IPS-18a (cell line): ENCODE data around the gene SCG5.

Source experiments
- H3K27ac ChIP-seq: one replicate; pipeline ENCODE4 v1.5.1; 2013; ENCODE audit warnings: low read length
- H3K27me3 ChIP-seq: one replicate; pipeline ENCODE4 v1.6.1; 2013; ENCODE audit warnings: mild to moderate bottlenecking, low read length; ENCODE audit not compliant: control insufficient read depth, insufficient read depth
- H3K36me3 ChIP-seq: one replicate; pipeline ENCODE4 v1.6.1; 2013; ENCODE audit warnings: low read depth, low read length; ENCODE audit not compliant: control insufficient read depth
- H3K4me1 ChIP-seq: one replicate; pipeline ENCODE4 v1.6.1; 2013; ENCODE audit warnings: low read depth, low read length; ENCODE audit not compliant: control insufficient read depth
- H3K4me3 ChIP-seq: one replicate; pipeline ENCODE4 v1.5.1; 2013; ENCODE audit warnings: low read length
- H3K9ac ChIP-seq: one replicate; pipeline ENCODE4 v1.6.1; 2013; ENCODE audit warnings: mild to moderate bottlenecking, low read length, moderate library complexity
- H3K9me3 ChIP-seq: one replicate; pipeline ENCODE4 v1.6.1; 2013; ENCODE audit warnings: low read depth, low read length; ENCODE audit not compliant: control insufficient read depth

SCG5 gene

GRCh38 chr15:32736701-32737061 is 95.2 kb downstream of the SCG5 start:
- H3K36me3 ChIP-seq = no peaks in the 10 kb centered on the region

DNA sequence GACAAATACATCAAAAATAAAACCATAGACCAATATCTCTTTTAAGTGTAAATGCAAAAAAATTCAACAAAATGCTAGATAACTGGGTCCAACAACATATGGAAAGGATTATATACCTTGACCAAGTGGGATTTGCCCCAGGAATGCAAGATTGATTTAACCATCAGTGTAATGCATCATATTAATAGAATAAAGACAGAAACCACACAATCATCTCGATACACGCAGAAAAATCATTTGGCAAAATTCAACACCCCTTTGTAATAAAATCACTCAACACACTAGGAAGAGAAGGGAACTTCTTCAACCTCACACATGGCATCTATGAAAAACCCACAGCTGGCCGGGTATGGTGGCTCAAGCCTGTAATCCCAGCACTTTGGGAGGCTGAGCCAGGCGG is 95.8 kb downstream of the SCG5 start:
- Histone ChIP-seq H3K9me3 (no peaks in the 10 kb centered on the region), H3K27me3 (no peaks in the 10 kb centered on the region), H3K4me1 (no peaks in the 10 kb centered on the region), H3K27ac (no peak overlapping the region), H3K9ac (no peak overlapping the region), H3K4me3 (no peak overlapping the region), H3K36me3 (no peaks in the 10 kb centered on the region)

More at GRCh38 chr15:32736701-32737061, 95.2 kb downstream of the SCG5 start:
- Histone ChIP-seq H3K27me3 (peaks cover under 1% of the 10 kb centered on the region), H3K27ac (no peak overlapping the region), H3K9me3 (no peaks in the 10 kb centered on the region), H3K4me3 (no peak overlapping the region), H3K4me1 (no peaks in the 10 kb centered on the region), H3K9ac (no peak overlapping the region)

DNA sequence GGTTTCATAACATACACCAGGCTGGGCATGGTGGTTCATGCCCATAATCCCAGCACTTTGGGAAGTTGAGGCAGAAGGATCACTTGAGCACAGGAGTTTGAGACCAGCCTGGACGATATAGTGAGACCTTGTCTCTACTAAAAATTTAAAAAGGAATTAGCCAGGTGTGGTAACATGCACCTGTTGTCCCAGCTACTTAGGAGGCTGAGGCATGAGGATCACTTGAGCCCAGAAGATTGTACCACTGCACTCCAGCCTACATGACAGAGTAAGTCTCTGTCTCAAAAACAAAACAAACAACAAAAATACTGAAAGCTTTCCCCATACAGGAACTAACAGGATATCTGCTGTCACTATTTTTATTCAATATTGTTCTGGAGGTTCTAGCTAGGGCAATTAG is 97.2 kb downstream of the SCG5 start:
- no peak overlapping the region for H3K9ac ChIP-seq
- no peaks in the 10 kb centered on the region for H3K36me3 ChIP-seq
- H3K4me3 ChIP-seq = no peak overlapping the region
- no peak overlapping the region for H3K27ac ChIP-seq
- H3K27me3 ChIP-seq = no peaks in the 10 kb centered on the region
- no peaks in the 10 kb centered on the region for H3K9me3 ChIP-seq
- no peaks in the 10 kb centered on the region for H3K4me1 ChIP-seq

DNA sequence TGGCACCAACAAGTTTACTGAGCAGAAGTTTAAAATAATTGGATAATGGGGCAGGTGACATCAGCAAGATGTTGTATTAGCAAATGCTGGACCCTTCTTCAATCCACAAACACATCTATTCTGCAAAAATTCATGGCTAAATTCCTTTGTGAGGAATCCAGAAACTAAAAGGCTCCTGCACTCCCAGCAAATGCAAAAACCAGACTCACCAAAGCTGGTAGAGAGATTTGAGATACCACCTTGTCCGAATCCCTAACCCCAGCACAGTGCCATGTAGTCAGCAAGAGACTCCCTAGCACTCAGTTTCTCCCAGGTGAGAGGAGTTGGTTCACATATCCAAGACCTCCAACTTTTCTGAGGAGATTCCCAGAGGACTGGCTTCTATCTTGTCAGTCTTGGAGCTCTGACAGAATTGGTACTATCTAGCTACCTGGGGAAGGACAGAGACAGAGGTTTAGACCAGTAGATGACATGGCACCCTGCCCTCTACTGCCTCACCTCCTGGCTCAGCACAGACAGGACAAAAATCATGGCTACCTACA is 98.1 kb downstream of the SCG5 start:
- H3K27ac ChIP-seq = no peak overlapping the region
- H3K4me1 ChIP-seq = no peaks in the 10 kb centered on the region

GRCh38 chr15:32743411-32744140 is 102.1 kb downstream of the SCG5 start:
- no peak overlapping the region for H3K27ac ChIP-seq
- no peaks in the 10 kb centered on the region for H3K36me3 ChIP-seq
- H3K9me3 ChIP-seq = no peaks in the 10 kb centered on the region
- H3K4me3 ChIP-seq = no peak overlapping the region
- H3K27me3 ChIP-seq = no peaks in the 10 kb centered on the region
- H3K4me1 ChIP-seq = no peaks in the 10 kb centered on the region
- H3K9ac ChIP-seq = no peak overlapping the region

More for the DNA sequence above, 98.1 kb downstream of the SCG5 start:
- Histone ChIP-seq H3K4me3 (no peak overlapping the region), H3K9ac (no peak overlapping the region), H3K9me3 (no peaks in the 10 kb centered on the region), H3K36me3 (no peaks in the 10 kb centered on the region), H3K27me3 (no peaks in the 10 kb centered on the region)

DNA sequence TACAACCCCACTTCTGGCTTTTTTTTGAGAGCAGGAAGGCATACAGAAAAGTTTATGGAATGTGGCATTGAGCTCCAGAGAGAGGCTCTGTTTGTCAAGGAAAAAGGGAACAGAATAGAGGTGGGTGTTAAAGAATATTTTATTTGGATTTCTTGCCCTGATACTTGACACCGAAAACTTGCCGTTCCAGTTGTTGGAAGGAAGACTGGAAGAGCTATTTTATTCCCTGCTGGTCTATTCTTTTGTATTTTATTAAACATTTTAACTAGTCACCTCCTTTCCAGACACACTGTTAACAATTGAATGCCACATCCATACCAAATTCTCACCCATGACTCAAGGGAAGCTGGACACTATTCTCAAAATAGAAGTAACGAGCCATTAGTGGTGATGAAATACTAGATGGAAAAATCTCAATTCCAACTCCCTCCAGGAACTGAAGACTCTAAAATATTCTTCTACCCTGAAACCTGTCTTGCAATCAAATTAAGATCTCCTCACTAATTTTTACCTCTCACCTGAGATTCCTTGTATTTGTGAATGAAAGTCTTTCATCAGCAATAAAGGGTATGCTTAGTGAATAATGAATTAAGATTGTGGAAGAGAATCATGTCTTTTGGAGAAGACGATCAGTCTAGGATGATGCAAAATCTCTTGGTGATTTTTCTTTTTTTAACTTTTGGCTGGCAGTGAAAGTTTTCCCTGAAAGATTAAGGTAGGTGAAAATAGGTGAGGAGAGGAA is 104.8 kb downstream of the SCG5 start:
- Histone ChIP-seq H3K36me3 (no peaks in the 10 kb centered on the region), H3K27me3 (no peaks in the 10 kb centered on the region), H3K9ac (no peak overlapping the region), H3K4me1 (no peaks in the 10 kb centered on the region), H3K9me3 (no peaks in the 10 kb centered on the region), H3K27ac (no peak overlapping the region), H3K4me3 (no peak overlapping the region)
